ENCODE data around the gene HAP1.
"Not testable (repeated sequence)": the region's sequence is repeated elsewhere in the genome, so short reads cannot be mapped to it uniquely, and the experiment has no call there.

The HAP1 gene

GRCh38 chr17:41722231-41722630 is 12.2 kb downstream of the HAP1 start:
- no peak for DNase-seq

GRCh38 chr17:41718287-41718645 is 16.2 kb downstream of the HAP1 start:
- no peak for DNase-seq

GRCh38 chr17:41717408-41718286 is 16.8 kb downstream of the HAP1 start:
- DNase-seq = no peak

- no peak for DNase-seq
These were observed 22.6 kb downstream of the HAP1 start, which contains the start of gene GAST for GRCh38 chr17:41711669-41712400. Gene GAST, plus strand, starts transcription at chr17:41712331. Its CDS starts 3,106 bp downstream, at chr17:41715437.

GRCh38 chr17:41710472-41711090 is 23.9 kb downstream of the HAP1 start:
- DNase-seq = peak; percentile 70

- DNase-seq = no peak
These were observed 26.4 kb downstream of the HAP1 start for GRCh38 chr17:41707803-41708669.

- peak; percentile 82 for DNase-seq
These were observed 29.0 kb downstream of the HAP1 start for GRCh38 chr17:41705271-41705991.

GRCh38 chr17:41702712-41703111 is 31.7 kb downstream of the HAP1 start:
- DNase-seq = no peak

- DNase-seq = not testable (repeated sequence)
These were observed 33.6 kb downstream of the HAP1 start for GRCh38 chr17:41700843-41701242.

GRCh38 chr17:41697122-41697962 is 37.1 kb downstream of the HAP1 start:
- DNase-seq = no peak

- DNase-seq = peak; percentile 63
These were observed 38.3 kb downstream of the HAP1 start for GRCh38 chr17:41695954-41696757.

- no peak for DNase-seq
These were observed 39.2 kb downstream of the HAP1 start for GRCh38 chr17:41695134-41695661.

GRCh38 chr17:41692722-41693521 is 41.5 kb downstream of the HAP1 start:
- DNase-seq = no peak

- no peak for DNase-seq
These were observed 43.2 kb downstream of the HAP1 start for GRCh38 chr17:41691031-41691777.

GRCh38 chr17:41690497-41690896 is 43.9 kb downstream of the HAP1 start:
- no peak for DNase-seq

- DNase-seq = peak; percentile 71
These were observed 44.7 kb downstream of the HAP1 start for GRCh38 chr17:41689497-41690299.

Measured in retina (tissue), 1 donor.